ENCODE measurements around the gene MDM2.

The MDM2 gene

GRCh38 chr12:68779280-68779679 lies 28.7 kb upstream of the MDM2 start:
- no peak overlapping the region for H3K4me2 ChIP-seq
- no peak for TF ChIP-seq CTCF (conservative IDR thresholded peaks at IDR 0.05; ENCODE audit: low read depth, low read length)
- no peak overlapping the region for H3K27ac ChIP-seq
- peaks cover 4% of the 10 kb centered on the region for H3K4me1 ChIP-seq (ENCODE audit: low read depth, poor library complexity, severe bottlenecking)
- no peaks in the 10 kb centered on the region for H3K79me2 ChIP-seq (ENCODE audit: insufficient read depth, low read depth)
- H3K9ac ChIP-seq, result no peak overlapping the region
- H4K20me1 ChIP-seq (ENCODE audit: insufficient read depth), result no peaks in the 10 kb centered on the region
- no peaks in the 10 kb centered on the region for H3K36me3 ChIP-seq (ENCODE audit: insufficient read depth)
- H3K27me3 ChIP-seq (ENCODE audit: insufficient read depth, low read depth), result no peaks in the 10 kb centered on the region
- H2AFZ ChIP-seq (ENCODE audit: low read depth), result no peak overlapping the region
- no peak overlapping the region for H3K4me3 ChIP-seq (IDR thresholded peaks at IDR 0.05; ENCODE audit: insufficient read depth, low read depth, low read length)

GRCh38 chr12:68780731-68781130 lies 27.2 kb upstream of the MDM2 start:
- H2AFZ ChIP-seq (ENCODE audit: low read depth), result no peak overlapping the region
- no peak overlapping the region for H3K4me3 ChIP-seq (IDR thresholded peaks at IDR 0.05; ENCODE audit: insufficient read depth, low read depth, low read length)
- H3K4me1 ChIP-seq (ENCODE audit: low read depth, poor library complexity, severe bottlenecking), result peaks cover 4% of the 10 kb centered on the region
- no peak overlapping the region for H3K4me2 ChIP-seq
- H3K79me2 ChIP-seq (ENCODE audit: insufficient read depth, low read depth), result no peaks in the 10 kb centered on the region
- no peak overlapping the region for H3K27ac ChIP-seq
- H3K36me3 ChIP-seq (ENCODE audit: insufficient read depth), result no peaks in the 10 kb centered on the region
- no peaks in the 10 kb centered on the region for H3K27me3 ChIP-seq (ENCODE audit: insufficient read depth, low read depth)
- no peaks in the 10 kb centered on the region for H4K20me1 ChIP-seq (ENCODE audit: insufficient read depth)
- TF ChIP-seq CTCF (conservative IDR thresholded peaks at IDR 0.05; ENCODE audit: low read depth, low read length), result no peak
- no peak overlapping the region for H3K9ac ChIP-seq

- H3K36me3 ChIP-seq (ENCODE audit: insufficient read depth), result no peaks in the 10 kb centered on the region
- no peak overlapping the region for H3K4me3 ChIP-seq (IDR thresholded peaks at IDR 0.05; ENCODE audit: insufficient read depth, low read depth, low read length)
- no peak for TF ChIP-seq CTCF (conservative IDR thresholded peaks at IDR 0.05; ENCODE audit: low read depth, low read length)
- no peaks in the 10 kb centered on the region for H4K20me1 ChIP-seq (ENCODE audit: insufficient read depth)
- H3K79me2 ChIP-seq (ENCODE audit: insufficient read depth, low read depth), result no peaks in the 10 kb centered on the region
- H3K27me3 ChIP-seq (ENCODE audit: insufficient read depth, low read depth), result no peaks in the 10 kb centered on the region
- H3K4me2 ChIP-seq, result no peak overlapping the region
- H3K27ac ChIP-seq, result no peak overlapping the region
- H2AFZ ChIP-seq (ENCODE audit: low read depth), result no peak overlapping the region
- H3K9ac ChIP-seq, result no peak overlapping the region
- peaks cover 4% of the 10 kb centered on the region for H3K4me1 ChIP-seq (ENCODE audit: low read depth, poor library complexity, severe bottlenecking)
Measured at GRCh38 chr12:68781728-68782127, 26.2 kb upstream of the MDM2 start.

GRCh38 chr12:68784015-68784414 lies 24.0 kb upstream of the MDM2 start:
- peaks cover 4% of the 10 kb centered on the region for H3K4me1 ChIP-seq (ENCODE audit: low read depth, poor library complexity, severe bottlenecking)
- TF ChIP-seq CTCF (conservative IDR thresholded peaks at IDR 0.05; ENCODE audit: low read depth, low read length), result no peak
- H3K4me3 ChIP-seq (IDR thresholded peaks at IDR 0.05; ENCODE audit: insufficient read depth, low read depth, low read length), result no peak overlapping the region
- no peak overlapping the region for H2AFZ ChIP-seq (ENCODE audit: low read depth)
- H3K4me2 ChIP-seq, result no peak overlapping the region
- H3K27me3 ChIP-seq (ENCODE audit: insufficient read depth, low read depth), result no peaks in the 10 kb centered on the region
- H3K79me2 ChIP-seq (ENCODE audit: insufficient read depth, low read depth), result no peaks in the 10 kb centered on the region
- no peak overlapping the region for H3K27ac ChIP-seq
- no peaks in the 10 kb centered on the region for H3K36me3 ChIP-seq (ENCODE audit: insufficient read depth)
- no peaks in the 10 kb centered on the region for H4K20me1 ChIP-seq (ENCODE audit: insufficient read depth)
- H3K9ac ChIP-seq, result no peak overlapping the region

- Histone ChIP-seq H4K20me1 (ENCODE audit: insufficient read depth) (no peaks in the 10 kb centered on the region), H3K4me1 (ENCODE audit: low read depth, poor library complexity, severe bottlenecking) (no peaks in the 10 kb centered on the region), H3K27ac (no peak overlapping the region), H3K9ac (no peak overlapping the region), H3K79me2 (ENCODE audit: insufficient read depth, low read depth) (no peaks in the 10 kb centered on the region), H3K36me3 (ENCODE audit: insufficient read depth) (no peaks in the 10 kb centered on the region), H3K4me2 (no peak overlapping the region), H3K4me3 (IDR thresholded peaks at IDR 0.05; ENCODE audit: insufficient read depth, low read depth, low read length) (no peak overlapping the region), H2AFZ (ENCODE audit: low read depth) (no peak overlapping the region), H3K27me3 (ENCODE audit: insufficient read depth, low read depth) (no peaks in the 10 kb centered on the region)
- TF ChIP-seq CTCF (conservative IDR thresholded peaks at IDR 0.05; ENCODE audit: low read depth, low read length), result no peak
Measured at GRCh38 chr12:68785358-68785757, 22.6 kb upstream of the MDM2 start.
